GM18868 (cell line): ENCODE results near the gene PRC1.
"Not testable (repeated sequence)": the region's sequence is repeated elsewhere in the genome, so short reads cannot be mapped to it uniquely, and the experiment has no call there.

Source experiments
- ATAC-seq: cut with Tn5 transposase; IDR thresholded peaks from one replicate; pipeline ENCODE4 v1.9.1; 2021; ENCODE audit warnings: mild to moderate bottlenecking, moderate library complexity; ENCODE audit not compliant: unreplicated experiment

The PRC1 gene

GRCh38 chr15:90994417-90995311, at the start of gene PRC1:
TSS of gene PRC1 (minus strand) at chr15:90994535. CDS start at chr15:90994417, 118 bp downstream.
- peak; percentile 94 for ATAC-seq

GRCh38 chr15:91043202-91043874, 49.0 kb upstream of the PRC1 start:
- no peak for ATAC-seq

- no peak for ATAC-seq
Observed at GRCh38 chr15:91040856-91041255, 46.5 kb upstream of the PRC1 start.

GRCh38 chr15:91039996-91040395, 45.7 kb upstream of the PRC1 start:
- no peak for ATAC-seq

DNA sequence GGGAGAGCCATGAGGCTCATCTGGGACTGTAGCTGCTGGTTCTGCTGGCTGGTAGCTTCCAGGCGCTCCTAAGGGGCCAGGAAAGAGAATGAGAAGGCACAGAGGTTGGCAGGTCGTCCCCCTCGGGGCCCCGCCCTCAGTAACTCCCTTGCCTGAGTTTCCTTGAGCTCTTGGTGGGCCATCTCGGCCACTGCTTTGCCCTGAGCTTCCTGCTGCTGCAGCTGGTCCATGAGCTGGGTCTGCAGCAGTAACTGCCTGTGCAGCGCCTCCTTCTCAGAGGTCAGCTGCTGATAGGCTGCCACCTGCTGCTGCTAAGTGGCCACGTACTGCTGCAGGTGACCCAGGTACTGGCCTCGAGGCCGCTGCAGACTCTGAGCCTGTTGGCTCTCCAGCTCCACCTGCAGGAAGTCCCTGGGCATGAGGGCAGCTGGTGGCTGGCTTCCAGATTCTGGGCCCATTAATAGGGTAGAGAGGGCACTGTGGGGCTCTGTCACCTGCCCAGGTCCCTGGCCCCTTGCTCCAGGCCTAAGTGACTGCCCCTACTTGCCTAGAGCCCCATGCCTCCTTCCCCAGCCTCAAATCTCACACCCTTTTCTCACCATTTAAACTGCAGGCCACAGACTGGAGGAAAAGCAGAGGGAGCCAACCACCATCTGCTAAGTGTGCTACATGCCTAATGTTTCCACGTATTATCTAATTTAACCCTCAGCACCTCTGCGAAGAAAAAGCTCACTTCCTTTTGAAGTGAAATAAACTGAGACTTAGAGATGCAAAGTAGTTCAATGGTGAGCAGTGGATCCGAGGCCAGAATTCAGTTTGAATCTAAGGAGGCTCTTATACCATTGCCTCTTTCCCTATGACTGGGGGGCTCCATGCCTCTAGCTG, 38.8 kb upstream of the PRC1 start:
- no peak for ATAC-seq

GRCh38 chr15:91031796-91032195, 37.5 kb upstream of the PRC1 start:
- no peak for ATAC-seq

GRCh38 chr15:91027677-91028076, 33.3 kb upstream of the PRC1 start:
- ATAC-seq, result no peak

GRCh38 chr15:91023720-91024119, 29.4 kb upstream of the PRC1 start:
- ATAC-seq, result no peak

DNA sequence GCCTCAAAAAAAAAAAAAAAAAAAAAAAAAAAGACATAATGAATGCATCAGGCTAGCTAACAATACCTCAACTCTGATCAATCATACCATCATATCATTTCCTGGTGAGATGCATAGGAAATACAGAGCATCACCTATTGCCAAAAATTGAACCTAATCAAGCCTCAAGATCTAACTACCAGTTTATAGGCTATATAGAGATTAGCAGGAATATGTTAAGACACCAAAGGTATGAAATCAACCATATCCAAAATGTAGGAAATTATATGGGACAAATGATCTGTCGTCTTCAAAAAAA, 28.4 kb upstream of the PRC1 start:
- no peak for ATAC-seq

GRCh38 chr15:91022075-91022831, 27.9 kb upstream of the PRC1 start, which contains the start of gene VPS33B:
TSS of gene VPS33B (minus strand) at chr15:91022594. CDS start at chr15:91022249, 345 bp downstream.
- peak; percentile 75 for ATAC-seq

- ATAC-seq, result no peak
Observed at GRCh38 chr15:91021516-91022074, 27.3 kb upstream of the PRC1 start.

DNA sequence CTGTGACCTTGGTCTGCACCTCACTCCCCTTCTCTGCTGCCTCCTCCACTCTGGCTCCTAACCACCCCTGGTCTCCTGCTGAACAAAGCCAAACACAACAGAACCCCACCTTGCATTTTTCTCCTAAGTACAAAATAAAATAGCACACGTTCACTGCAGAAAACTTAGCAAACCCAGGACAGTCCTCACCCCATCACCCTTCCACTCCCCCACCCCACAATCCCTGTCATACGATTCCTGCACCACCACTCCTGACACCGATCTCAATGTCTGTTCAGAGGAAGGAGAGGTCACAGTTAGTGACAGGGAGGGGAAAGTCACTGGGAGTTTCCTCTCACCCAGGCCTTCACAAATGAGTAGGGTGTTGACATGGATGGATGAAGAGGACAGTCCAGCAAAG, 23.8 kb upstream of the PRC1 start:
- ATAC-seq, result no peak

DNA sequence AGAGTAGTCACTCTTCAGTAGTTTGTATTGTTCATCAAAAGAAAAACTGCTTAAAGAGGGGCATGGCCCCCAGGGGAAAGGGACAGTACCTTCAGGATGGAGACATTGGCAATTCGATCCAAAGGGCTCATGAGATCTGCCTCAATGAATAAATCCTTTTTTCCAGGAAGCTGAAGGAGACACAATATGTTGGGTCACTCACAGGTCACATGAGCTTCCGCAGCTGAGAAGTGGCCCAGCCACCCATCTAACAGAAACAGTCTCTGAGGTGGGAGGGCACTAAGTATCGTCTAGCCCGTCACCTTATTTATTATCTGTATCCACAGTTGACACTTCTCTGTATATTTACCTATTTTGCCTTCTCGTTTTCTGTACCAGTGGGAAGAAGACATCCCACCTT, 23.4 kb upstream of the PRC1 start:
- no peak for ATAC-seq

GRCh38 chr15:91013701-91014100, 19.4 kb upstream of the PRC1 start:
- not testable (repeated sequence) for ATAC-seq

- no peak for ATAC-seq
Observed at GRCh38 chr15:91007266-91007665, 12.9 kb upstream of the PRC1 start.

DNA sequence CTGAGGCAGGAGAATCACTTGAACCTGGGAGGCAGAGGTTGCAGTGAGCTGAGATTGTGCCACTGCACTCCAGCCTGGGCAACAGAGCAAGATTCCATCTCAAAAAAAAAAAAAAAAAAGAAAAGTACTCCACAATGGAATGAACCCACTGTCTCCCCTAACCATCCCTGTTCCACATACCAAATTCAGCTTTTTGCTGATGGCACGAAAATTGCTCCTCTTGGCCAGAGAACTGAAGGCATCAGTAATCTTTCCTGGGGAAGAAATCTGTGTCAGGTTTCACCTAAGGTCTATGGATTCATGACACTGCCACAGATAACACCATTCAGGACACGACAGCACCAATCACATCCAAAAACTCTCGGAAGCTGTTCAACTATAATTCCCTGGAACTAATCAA, 6.9 kb upstream of the PRC1 start:
- no peak for ATAC-seq

DNA sequence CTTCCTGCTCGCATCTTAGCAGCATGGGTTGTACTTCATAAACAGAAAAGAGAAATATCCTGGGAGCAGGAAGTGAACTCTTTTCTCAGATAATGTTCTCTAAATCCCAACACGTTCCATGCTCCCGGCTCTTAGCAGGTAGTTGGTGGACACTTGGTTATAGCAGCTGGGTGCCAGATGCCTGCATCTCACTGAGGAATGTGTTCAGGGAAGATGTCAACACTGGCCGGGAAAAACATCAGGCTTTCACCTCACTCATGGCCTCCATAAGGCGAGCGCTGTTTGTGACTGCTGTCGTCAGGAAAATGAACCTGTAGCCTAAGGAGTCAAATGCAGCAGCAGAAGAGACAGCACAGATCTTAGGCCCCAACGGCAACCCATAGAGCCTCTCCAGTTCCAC, 4.4 kb upstream of the PRC1 start:
- no peak for ATAC-seq

GRCh38 chr15:90994059-90994416, 297 bp downstream of the PRC1 start:
- ATAC-seq, result peak; percentile 11

DNA sequence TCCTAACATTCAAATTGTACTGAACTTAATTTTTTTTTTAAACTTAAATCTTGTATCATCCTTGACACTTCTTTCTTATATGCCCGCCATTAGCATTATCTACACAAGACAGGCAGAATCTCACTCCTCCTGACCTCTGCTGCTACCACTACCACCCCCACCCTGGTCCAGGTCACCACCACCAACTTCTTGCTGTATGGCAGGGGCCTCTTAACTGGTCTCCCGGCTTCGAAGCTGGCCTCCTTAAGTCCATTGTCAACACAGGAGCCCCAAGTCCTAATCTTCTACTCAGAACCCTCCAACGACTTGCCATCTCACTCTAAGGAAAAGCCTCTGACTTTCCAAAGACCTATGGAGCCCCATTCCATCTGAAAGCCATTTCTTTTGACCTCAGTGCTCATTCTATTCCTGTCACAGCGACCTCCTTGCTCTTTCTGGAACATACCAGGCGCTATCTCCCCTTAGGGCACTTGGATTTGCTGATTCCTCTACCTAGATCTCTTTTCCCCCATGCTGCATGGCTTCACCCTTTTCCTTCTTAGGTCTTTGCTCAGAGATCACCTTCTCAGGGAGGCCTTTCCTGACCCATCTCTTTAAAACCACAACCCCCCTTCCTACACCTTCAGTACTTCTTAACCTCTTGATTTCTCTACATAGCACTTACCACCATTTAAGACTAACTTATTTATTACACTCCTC, 2.6 kb downstream of the PRC1 start:
- ATAC-seq, result no peak

DNA sequence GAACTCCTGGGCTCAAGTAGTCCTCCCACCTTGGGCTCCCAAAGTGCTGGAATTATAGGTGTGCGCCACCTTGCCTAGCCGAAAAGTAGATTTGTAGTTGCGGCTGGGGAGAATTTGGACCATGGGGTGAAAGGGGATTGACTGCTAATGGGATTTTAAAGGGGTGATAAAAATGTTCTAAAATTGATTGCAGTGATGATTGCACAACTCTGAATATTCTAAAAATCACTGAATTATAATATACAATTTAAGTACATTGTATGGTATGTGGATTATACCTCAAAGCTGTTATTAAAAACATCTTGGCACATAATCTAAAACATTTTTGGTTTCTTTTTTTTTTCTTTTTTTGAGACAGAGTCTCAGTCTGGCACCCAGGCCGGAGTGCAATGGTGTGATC, 3.9 kb downstream of the PRC1 start:
- ATAC-seq, result no peak
